Measurements from ENCODE around the gene TSHZ3.

The TSHZ3 gene

GRCh38 chr19:31317093-31317492 is 32.1 kb downstream of the TSHZ3 start:
- Mint-ChIP-seq H3K4me1 (ENCODE audit: low read depth) (no peaks in the 10 kb centered on the region), H3K27me3 (ENCODE audit: low read depth) (no peaks in the 10 kb centered on the region), H3K27ac (no peak overlapping the region), H3K4me3 (no peak overlapping the region), H3K9me3 (no peaks in the 10 kb centered on the region), H3K36me3 (ENCODE audit: low read depth) (no peaks in the 10 kb centered on the region)

- peaks cover 1% of the 10 kb centered on the region for H3K4me1 Mint-ChIP-seq (ENCODE audit: low read depth)
- no peak overlapping the region for H3K27ac Mint-ChIP-seq
- no peaks in the 10 kb centered on the region for H3K27me3 Mint-ChIP-seq (ENCODE audit: low read depth)
- no peak overlapping the region for H3K4me3 Mint-ChIP-seq
- no peaks in the 10 kb centered on the region for H3K36me3 Mint-ChIP-seq (ENCODE audit: low read depth)
- H3K9me3 Mint-ChIP-seq, result no peaks in the 10 kb centered on the region
Observed at GRCh38 chr19:31316201-31316951, 32.9 kb downstream of the TSHZ3 start.

GRCh38 chr19:31315652-31316051 is 33.6 kb downstream of the TSHZ3 start:
- Mint-ChIP-seq H3K4me3 (no peak overlapping the region), H3K27ac (no peak overlapping the region), H3K36me3 (ENCODE audit: low read depth) (no peaks in the 10 kb centered on the region), H3K4me1 (ENCODE audit: low read depth) (peaks cover 1% of the 10 kb centered on the region), H3K27me3 (ENCODE audit: low read depth) (no peaks in the 10 kb centered on the region), H3K9me3 (no peaks in the 10 kb centered on the region)

GRCh38 chr19:31314849-31315629 is 34.2 kb downstream of the TSHZ3 start:
- H3K27me3 Mint-ChIP-seq (ENCODE audit: low read depth), result no peaks in the 10 kb centered on the region
- H3K9me3 Mint-ChIP-seq, result no peaks in the 10 kb centered on the region

GRCh38 chr19:31314156-31314555 is 35.1 kb downstream of the TSHZ3 start:
- Mint-ChIP-seq H3K9me3 (no peaks in the 10 kb centered on the region), H3K27ac (no peak overlapping the region), H3K36me3 (ENCODE audit: low read depth) (no peaks in the 10 kb centered on the region), H3K4me3 (no peak overlapping the region), H3K4me1 (ENCODE audit: low read depth) (peaks cover 1% of the 10 kb centered on the region), H3K27me3 (ENCODE audit: low read depth) (no peaks in the 10 kb centered on the region)

More at GRCh38 chr19:31314849-31315629, 34.2 kb downstream of the TSHZ3 start:
- Mint-ChIP-seq H3K36me3 (ENCODE audit: low read depth) (no peaks in the 10 kb centered on the region), H3K4me3 (no peak overlapping the region), H3K27ac (no peak overlapping the region), H3K4me1 (ENCODE audit: low read depth) (peaks cover 1% of the 10 kb centered on the region)

- H3K27ac Mint-ChIP-seq, result no peak overlapping the region
- no peak overlapping the region for H3K4me3 Mint-ChIP-seq
- no peaks in the 10 kb centered on the region for H3K36me3 Mint-ChIP-seq (ENCODE audit: low read depth)
- no peaks in the 10 kb centered on the region for H3K9me3 Mint-ChIP-seq
- peaks cover 1% of the 10 kb centered on the region for H3K4me1 Mint-ChIP-seq (ENCODE audit: low read depth)
- H3K27me3 Mint-ChIP-seq (ENCODE audit: low read depth), result no peaks in the 10 kb centered on the region
Observed at GRCh38 chr19:31313291-31314030, 35.8 kb downstream of the TSHZ3 start.

- H3K9me3 Mint-ChIP-seq, result no peaks in the 10 kb centered on the region
- no peaks in the 10 kb centered on the region for H3K27me3 Mint-ChIP-seq (ENCODE audit: low read depth)
- H3K36me3 Mint-ChIP-seq (ENCODE audit: low read depth), result no peaks in the 10 kb centered on the region
- peaks cover 1% of the 10 kb centered on the region for H3K4me1 Mint-ChIP-seq (ENCODE audit: low read depth)
- H3K27ac Mint-ChIP-seq, result no peak overlapping the region
- H3K4me3 Mint-ChIP-seq, result no peak overlapping the region
Observed at GRCh38 chr19:31312677-31313244, 36.5 kb downstream of the TSHZ3 start.

- Mint-ChIP-seq H3K4me1 (ENCODE audit: low read depth) (peaks cover 1% of the 10 kb centered on the region), H3K27ac (no peak overlapping the region), H3K4me3 (no peak overlapping the region), H3K36me3 (ENCODE audit: low read depth) (no peaks in the 10 kb centered on the region), H3K27me3 (ENCODE audit: low read depth) (no peaks in the 10 kb centered on the region), H3K9me3 (no peaks in the 10 kb centered on the region)
Observed at GRCh38 chr19:31312009-31312676, 37.1 kb downstream of the TSHZ3 start.

GRCh38 chr19:31310432-31311133 is 38.7 kb downstream of the TSHZ3 start:
- Mint-ChIP-seq H3K4me3 (no peak overlapping the region), H3K4me1 (ENCODE audit: low read depth) (peaks cover 1% of the 10 kb centered on the region), H3K9me3 (no peaks in the 10 kb centered on the region), H3K27ac (no peak overlapping the region), H3K27me3 (ENCODE audit: low read depth) (no peaks in the 10 kb centered on the region), H3K36me3 (ENCODE audit: low read depth) (no peaks in the 10 kb centered on the region)

- peaks cover 1% of the 10 kb centered on the region for H3K4me1 Mint-ChIP-seq (ENCODE audit: low read depth)
- no peak overlapping the region for H3K4me3 Mint-ChIP-seq
- no peaks in the 10 kb centered on the region for H3K36me3 Mint-ChIP-seq (ENCODE audit: low read depth)
- no peaks in the 10 kb centered on the region for H3K9me3 Mint-ChIP-seq
- peaks cover 4% of the 10 kb centered on the region for H3K27me3 Mint-ChIP-seq (ENCODE audit: low read depth)
- no peak overlapping the region for H3K27ac Mint-ChIP-seq
Observed at GRCh38 chr19:31308781-31309180, 40.5 kb downstream of the TSHZ3 start.

- peaks cover 4% of the 10 kb centered on the region for H3K27me3 Mint-ChIP-seq (ENCODE audit: low read depth)
- H3K36me3 Mint-ChIP-seq (ENCODE audit: low read depth), result no peaks in the 10 kb centered on the region
- H3K9me3 Mint-ChIP-seq, result no peaks in the 10 kb centered on the region
- peaks cover 1% of the 10 kb centered on the region for H3K4me1 Mint-ChIP-seq (ENCODE audit: low read depth)
- no peak overlapping the region for H3K27ac Mint-ChIP-seq
- no peak overlapping the region for H3K4me3 Mint-ChIP-seq
Observed at GRCh38 chr19:31307071-31307669, 42.1 kb downstream of the TSHZ3 start.

GRCh38 chr19:31306006-31306753 is 43.1 kb downstream of the TSHZ3 start:
- no peak overlapping the region for H3K27ac Mint-ChIP-seq
- no peaks in the 10 kb centered on the region for H3K9me3 Mint-ChIP-seq

GRCh38 chr19:31304831-31305312 is 44.4 kb downstream of the TSHZ3 start:
- Mint-ChIP-seq H3K27ac (no peak overlapping the region), H3K27me3 (ENCODE audit: low read depth) (peaks cover 4% of the 10 kb centered on the region), H3K4me3 (no peak overlapping the region), H3K4me1 (ENCODE audit: low read depth) (no peaks in the 10 kb centered on the region), H3K9me3 (no peaks in the 10 kb centered on the region), H3K36me3 (ENCODE audit: low read depth) (no peaks in the 10 kb centered on the region)

More at GRCh38 chr19:31306006-31306753, 43.1 kb downstream of the TSHZ3 start:
- Mint-ChIP-seq H3K27me3 (ENCODE audit: low read depth) (peaks cover 4% of the 10 kb centered on the region), H3K4me3 (no peak overlapping the region), H3K36me3 (ENCODE audit: low read depth) (no peaks in the 10 kb centered on the region), H3K4me1 (ENCODE audit: low read depth) (no peaks in the 10 kb centered on the region)
